Measurements from ENCODE around the gene PARP12.

Gene PARP12

GRCh38 chr7:139985811-139986210 lies 76.9 kb downstream of the PARP12 start:
- no peak for ATAC-seq
- no peak for TF ChIP-seq ZNF565 (CRISPR knock-in tag; conservative IDR thresholded peaks at IDR 0.05; ENCODE audit: low read depth)
- TF ChIP-seq ESRRG (CRISPR knock-in tag; IDR thresholded peaks at IDR 0.05): no peak
- TF ChIP-seq POU6F1 (CRISPR knock-in tag; IDR thresholded peaks at IDR 0.05; ENCODE audit: borderline replicate concordance, low read depth): no peak
- no peak for TF ChIP-seq SNAI2 (CRISPR knock-in tag; IDR thresholded peaks at IDR 0.05)
- TF ChIP-seq GLIS3 (CRISPR knock-in tag; IDR thresholded peaks at IDR 0.05): no peak
- TF ChIP-seq ZFP3 (CRISPR knock-in tag; IDR thresholded peaks at IDR 0.05): no peak
- TF ChIP-seq TSHZ2 (CRISPR knock-in tag; IDR thresholded peaks at IDR 0.05): no peak
- TF ChIP-seq PPARA (CRISPR knock-in tag; IDR thresholded peaks at IDR 0.05; ENCODE audit: borderline replicate concordance): no peak
- no peak for TF ChIP-seq ISL1 (CRISPR knock-in tag; IDR thresholded peaks at IDR 0.05)
- no peak for TF ChIP-seq BACH2 (CRISPR knock-in tag; IDR thresholded peaks at IDR 0.05; ENCODE audit: borderline replicate concordance)
- TF ChIP-seq ZC3H10 (CRISPR knock-in tag; IDR thresholded peaks at IDR 0.05): no peak
- TF ChIP-seq CREB5 (CRISPR knock-in tag; IDR thresholded peaks at IDR 0.05; ENCODE audit: low read depth): no peak
- no peak for TF ChIP-seq OSR1 (CRISPR knock-in tag; IDR thresholded peaks at IDR 0.05)
- no peak for TF ChIP-seq RARB (CRISPR knock-in tag; IDR thresholded peaks at IDR 0.05)
- no peak for TF ChIP-seq TCF4 (CRISPR knock-in tag; IDR thresholded peaks at IDR 0.05; ENCODE audit: borderline replicate concordance)
- no peak for TF ChIP-seq CSRNP3 (CRISPR knock-in tag; IDR thresholded peaks at IDR 0.05)
- no peak for TF ChIP-seq ZFP30 (CRISPR knock-in tag; IDR thresholded peaks at IDR 0.05)

GRCh38 chr7:139984642-139985539 lies 77.9 kb downstream of the PARP12 start:
- no peak for TF ChIP-seq TSHZ2 (CRISPR knock-in tag; IDR thresholded peaks at IDR 0.05)
- no peak for TF ChIP-seq ZNF8 (CRISPR knock-in tag; IDR thresholded peaks at IDR 0.05)
- TF ChIP-seq RARB (CRISPR knock-in tag; IDR thresholded peaks at IDR 0.05): no peak
- TF ChIP-seq PPARA (CRISPR knock-in tag; IDR thresholded peaks at IDR 0.05; ENCODE audit: borderline replicate concordance): no peak
- TF ChIP-seq CSDC2 (CRISPR knock-in tag; IDR thresholded peaks at IDR 0.05): no peak
- TF ChIP-seq GLIS3 (CRISPR knock-in tag; IDR thresholded peaks at IDR 0.05): no peak
- TF ChIP-seq BACH2 (CRISPR knock-in tag; IDR thresholded peaks at IDR 0.05; ENCODE audit: borderline replicate concordance): no peak
- no peak for TF ChIP-seq ISL1 (CRISPR knock-in tag; IDR thresholded peaks at IDR 0.05)
- no peak for TF ChIP-seq TOX (CRISPR knock-in tag; IDR thresholded peaks at IDR 0.05; ENCODE audit: borderline replicate concordance)
- TF ChIP-seq SNAI2 (CRISPR knock-in tag; IDR thresholded peaks at IDR 0.05): no peak
- no peak for TF ChIP-seq ARNTL (CRISPR knock-in tag; IDR thresholded peaks at IDR 0.05; ENCODE audit: borderline replicate concordance, low read depth)
- no peak for TF ChIP-seq ZNF565 (CRISPR knock-in tag; conservative IDR thresholded peaks at IDR 0.05; ENCODE audit: low read depth)
- no peak; the same call in 1 of the 3 replicates for ATAC-seq
